OCI-LY1 (cell line): ENCODE results near the gene CST4.
"Not testable (repeated sequence)": the region's sequence is repeated elsewhere in the genome, so short reads cannot be mapped to it uniquely, and the experiment has no call there.

Source experiments
- CTCF ChIP-seq: fragments of 200-600 bp; sonication (generic), shearing (Covaris generic); IDR thresholded peaks from 2 replicates; pipeline ENCODE4 v1.5.1; 2017; ENCODE audit warnings: mild to moderate bottlenecking, antibody characterized with exemption, low read length, moderate library complexity, mixed read lengths
- EZH2 ChIP-seq: fragments of 200-600 bp; sonication (generic), shearing (Covaris generic); IDR thresholded peaks from 2 replicates; pipeline ENCODE4 v1.8.0; 2017; ENCODE audit warnings: borderline replicate concordance, mixed run types, mild to moderate bottlenecking, antibody characterized with exemption, low read length, moderate library complexity, mixed read lengths

- TF ChIP-seq CTCF, EZH2: not testable (repeated sequence)
These were observed 46.6 kb upstream of the CST4 start for GRCh38 chr20:23735391-23735790.
